GM23338 (cell line): ENCODE data around the gene OTOG. TPM values are rescaled to one million over a fixed set of nuclear protein-coding genes. Genes with fewer than 3 reads are reported as not detected.

Source experiments
- ATAC-seq: fragments of 200-7000 bp; cut with Tn5 transposase; 3 replicates; pipeline ENCODE4 v1.9.1; 2020
- DNase-seq: peaks from one replicate; pipeline ENCODE4 v3.0.0-alpha.2; 2015; ENCODE audit warnings: low spot score
- H2AFZ ChIP-seq: fragments of 200-600 bp; sonication (generic); 2 replicates; pipeline ENCODE4 v1.8.0; 2016; ENCODE audit warnings: antibody characterized with exemption, mild to moderate bottlenecking, moderate library complexity
- H3F3A ChIP-seq: fragments of 200-600 bp; sonication (generic); replicated peaks from 2 replicates; pipeline ENCODE4 v1.8.0; 2017; ENCODE audit warnings: antibody characterized with exemption, mixed run types, low read depth
- H3K27ac ChIP-seq: fragments of 200-600 bp; sonication (generic); 2 replicates; pipeline ENCODE4 v1.6.1; 2016; ENCODE audit warnings: low read depth
- H3K27me3 ChIP-seq: fragments of 200-600 bp; sonication (generic); 2 replicates; pipeline ENCODE4 v1.8.0; 2016; ENCODE audit warnings: mild to moderate bottlenecking, mixed run types, moderate library complexity; ENCODE audit not compliant: insufficient read depth
- H3K36me3 ChIP-seq: fragments of 200-600 bp; sonication (generic); 2 replicates; pipeline ENCODE4 v1.8.0; 2016; ENCODE audit warnings: mild to moderate bottlenecking; ENCODE audit not compliant: insufficient read depth
- H3K4me1 ChIP-seq: fragments of 200-600 bp; sonication (generic); 2 replicates; pipeline ENCODE4 v1.8.0; 2016; ENCODE audit warnings: mild to moderate bottlenecking, moderate library complexity; ENCODE audit not compliant: insufficient read depth
- H3K4me2 ChIP-seq: fragments of 200-600 bp; sonication (generic); 2 replicates; pipeline ENCODE4 v1.7.1; 2017; ENCODE audit warnings: mixed run types
- H3K4me3 ChIP-seq: fragments of 200-600 bp; sonication (generic); 2 replicates; pipeline ENCODE4 v1.6.1; 2016; ENCODE audit warnings: mixed run types
- H3K79me2 ChIP-seq: fragments of 200-600 bp; sonication (generic); replicated peaks from 2 replicates; pipeline ENCODE4 v1.8.0; 2017; ENCODE audit warnings: mild to moderate bottlenecking; ENCODE audit not compliant: insufficient read depth
- H3K9me2 ChIP-seq: fragments of 200-600 bp; sonication (generic); 2 replicates; pipeline ENCODE4 v1.8.0; 2017; ENCODE audit not compliant: insufficient read depth
- H4K20me1 ChIP-seq: fragments of 200-600 bp; sonication (generic); replicated peaks from 2 replicates; pipeline ENCODE4 v1.8.0; 2017; ENCODE audit warnings: mild to moderate bottlenecking; ENCODE audit not compliant: insufficient read depth
- H3K27ac Mint-ChIP-seq: 2 replicates; pipeline ENCODE4 v1.8.0; 2020; ENCODE audit warnings: inconsistent platforms, mild to moderate bottlenecking, moderate library complexity, mixed read lengths
- H3K27me3 Mint-ChIP-seq: 3 replicates; pipeline ENCODE4 v1.8.0; 2022; ENCODE audit warnings: low read depth, mild to moderate bottlenecking, moderate library complexity, mixed read lengths, inconsistent platforms; ENCODE audit not compliant: insufficient read depth, poor library complexity
- H3K36me3 Mint-ChIP-seq: 3 replicates; pipeline ENCODE4 v1.8.0; 2021; ENCODE audit warnings: low read depth, mild to moderate bottlenecking, inconsistent platforms, moderate library complexity, mixed read lengths
- H3K4me1 Mint-ChIP-seq: 3 replicates; pipeline ENCODE4 v1.8.0; 2020; ENCODE audit warnings: mild to moderate bottlenecking, inconsistent platforms, mixed read lengths
- H3K4me3 Mint-ChIP-seq: 3 replicates; pipeline ENCODE4 v1.8.0; 2021; ENCODE audit warnings: moderate library complexity, mild to moderate bottlenecking, inconsistent platforms, mixed read lengths
- H3K9me3 Mint-ChIP-seq: 3 replicates; pipeline ENCODE4 v1.8.0; 2020; ENCODE audit warnings: moderate library complexity, mild to moderate bottlenecking, inconsistent platforms, mixed read lengths
- CREB1 ChIP-seq: fragments of 250-450 bp; sonication (Bioruptor Pico); IDR thresholded peaks from 2 replicates; pipeline ENCODE4 v1.5.0; 2020; ENCODE audit warnings: low read depth, mild to moderate bottlenecking, moderate library complexity
- CTCF ChIP-seq, 2 experiments: fragments of 200-600 bp in 1 of 2; sonication (generic) in 1 of 2; conservative IDR thresholded peaks; 2 replicates each; pipeline versions ENCODE4 v1.5.1 to v1.6.1; 2016 to 2017; ENCODE audit warnings: antibody characterized with exemption in 2 of 2, low read depth in 2 of 2, mild to moderate bottlenecking in 2 of 2, moderate library complexity in 1 of 2
- ETS1 ChIP-seq: IDR thresholded peaks from 2 replicates; pipeline ENCODE4 v1.6.1; 2016; ENCODE audit warnings: antibody characterized with exemption
- EZH2 ChIP-seq: fragments of 200-600 bp; sonication (generic); IDR thresholded peaks from one replicate; pipeline ENCODE4 v1.8.0; 2017; ENCODE audit warnings: antibody characterized with exemption, mild to moderate bottlenecking, low read depth; ENCODE audit not compliant: unreplicated experiment
- EZH2phosphoT487 ChIP-seq: fragments of 200-600 bp; sonication (generic); IDR thresholded peaks from one replicate; pipeline ENCODE4 v1.8.1; 2018; ENCODE audit warnings: antibody characterized with exemption; ENCODE audit not compliant: unreplicated experiment
- JUNB ChIP-seq: IDR thresholded peaks from one replicate; pipeline ENCODE4 v1.6.1; 2016; ENCODE audit warnings: antibody characterized with exemption; ENCODE audit not compliant: unreplicated experiment
- NANOG ChIP-seq: IDR thresholded peaks from 2 replicates; pipeline ENCODE4 v1.6.1; 2016; ENCODE audit warnings: antibody characterized with exemption, borderline replicate concordance
- POLR2AphosphoS5 ChIP-seq: IDR thresholded peaks from 2 replicates; pipeline ENCODE4 v1.6.1; 2016; ENCODE audit warnings: antibody characterized with exemption, low read depth
- STAT1 ChIP-seq: IDR thresholded peaks from one replicate; pipeline ENCODE4 v1.6.1; 2016; ENCODE audit warnings: antibody characterized with exemption; ENCODE audit not compliant: unreplicated experiment
- ZNF114 ChIP-seq: fragments of 250-450 bp; sonication (Bioruptor Pico); IDR thresholded peaks from 2 replicates; pipeline ENCODE4 v1.5.0; 2020; ENCODE audit warnings: mild to moderate bottlenecking, moderate library complexity
- ZNF331 ChIP-seq: fragments of 250-450 bp; sonication (Bioruptor Pico); IDR thresholded peaks from 2 replicates; pipeline ENCODE4 v1.5.0; 2020; ENCODE audit warnings: low read depth, mild to moderate bottlenecking, moderate library complexity
- ZNF462 ChIP-seq: fragments of 250-450 bp; sonication (Bioruptor Pico); IDR thresholded peaks from 2 replicates; pipeline ENCODE4 v1.5.0; 2020; ENCODE audit warnings: mild to moderate bottlenecking, moderate library complexity
- polyA plus RNA-seq: library from polyadenylated mRNA; unstranded; fragments of >200 nt; fragmentation: Nextera tagmentation; extraction: Ambion mirVana; gene quantifications from 2 replicates; pipeline ENCODE4 v1.2.1, GENCODE V29; 2016
- total RNA-seq: library from RNA; depleted of rRNA; stranded (reverse); fragments of >200 nt; shearing (Covaris generic); gene quantifications from 2 replicates; pipeline ENCODE4 v1.2.3, GENCODE V29; 2014
- TF ChIP-seq, protein P1 (sequence below): IDR thresholded peaks from one replicate; pipeline ENCODE4 v1.6.1; 2018; ENCODE audit warnings: antibody characterized with exemption; ENCODE audit not compliant: unreplicated experiment

Gene OTOG
- total and polyA plus RNA-seq, 2 experiments from 2014 or later: 0.40 to 0.52 TPM

DNA sequence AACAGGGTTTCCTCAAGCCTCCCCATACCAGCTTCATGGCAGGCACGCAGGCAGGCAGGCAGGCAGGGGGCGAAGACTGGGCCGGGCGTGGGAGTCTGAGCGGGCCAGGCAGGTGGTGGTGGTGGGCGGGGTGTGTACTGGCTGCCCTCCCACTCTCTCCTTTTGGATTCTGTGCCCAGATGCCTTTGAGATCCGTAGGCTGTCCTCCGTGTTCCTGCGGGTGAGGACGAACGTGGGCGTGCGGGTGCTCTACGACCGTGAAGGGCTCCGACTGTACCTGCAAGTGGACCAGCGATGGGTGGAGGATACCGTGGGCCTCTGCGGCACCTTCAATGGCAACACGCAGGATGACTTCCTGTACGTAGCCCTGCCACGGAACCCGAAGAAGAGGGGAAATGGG lies 23.0 kb downstream of the OTOG start:
- TF ChIP-seq ZNF462 (CRISPR knock-in tag): no peak
- no peak for TF ChIP-seq CREB1
- TF ChIP-seq EZH2: no peak
- TF ChIP-seq STAT1: no peak
- TF ChIP-seq ETS1: no peak
- TF ChIP-seq ZNF114 (CRISPR knock-in tag): no peak
- TF ChIP-seq EZH2phosphoT487: no peak
- TF ChIP-seq ZNF331: no peak
- TF ChIP-seq NANOG: no peak
- TF ChIP-seq CTCF (conservative IDR thresholded peaks at IDR 0.05; ENCODE audit: low read depth in 2 of 2): no peak
- TF ChIP-seq POLR2AphosphoS5: no peak
- TF ChIP-seq, protein P1, sequence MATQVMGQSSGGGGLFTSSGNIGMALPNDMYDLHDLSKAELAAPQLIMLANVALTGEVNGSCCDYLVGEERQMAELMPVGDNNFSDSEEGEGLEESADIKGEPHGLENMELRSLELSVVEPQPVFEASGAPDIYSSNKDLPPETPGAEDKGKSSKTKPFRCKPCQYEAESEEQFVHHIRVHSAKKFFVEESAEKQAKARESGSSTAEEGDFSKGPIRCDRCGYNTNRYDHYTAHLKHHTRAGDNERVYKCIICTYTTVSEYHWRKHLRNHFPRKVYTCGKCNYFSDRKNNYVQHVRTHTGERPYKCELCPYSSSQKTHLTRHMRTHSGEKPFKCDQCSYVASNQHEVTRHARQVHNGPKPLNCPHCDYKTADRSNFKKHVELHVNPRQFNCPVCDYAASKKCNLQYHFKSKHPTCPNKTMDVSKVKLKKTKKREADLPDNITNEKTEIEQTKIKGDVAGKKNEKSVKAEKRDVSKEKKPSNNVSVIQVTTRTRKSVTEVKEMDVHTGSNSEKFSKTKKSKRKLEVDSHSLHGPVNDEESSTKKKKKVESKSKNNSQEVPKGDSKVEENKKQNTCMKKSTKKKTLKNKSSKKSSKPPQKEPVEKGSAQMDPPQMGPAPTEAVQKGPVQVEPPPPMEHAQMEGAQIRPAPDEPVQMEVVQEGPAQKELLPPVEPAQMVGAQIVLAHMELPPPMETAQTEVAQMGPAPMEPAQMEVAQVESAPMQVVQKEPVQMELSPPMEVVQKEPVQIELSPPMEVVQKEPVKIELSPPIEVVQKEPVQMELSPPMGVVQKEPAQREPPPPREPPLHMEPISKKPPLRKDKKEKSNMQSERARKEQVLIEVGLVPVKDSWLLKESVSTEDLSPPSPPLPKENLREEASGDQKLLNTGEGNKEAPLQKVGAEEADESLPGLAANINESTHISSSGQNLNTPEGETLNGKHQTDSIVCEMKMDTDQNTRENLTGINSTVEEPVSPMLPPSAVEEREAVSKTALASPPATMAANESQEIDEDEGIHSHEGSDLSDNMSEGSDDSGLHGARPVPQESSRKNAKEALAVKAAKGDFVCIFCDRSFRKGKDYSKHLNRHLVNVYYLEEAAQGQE: no peak
- no peak for TF ChIP-seq JUNB
- DNase-seq (no peak), ATAC-seq (peak; percentile 44; the same call in 2 of the 3 replicates)
- Histone ChIP-seq H3K4me2 (no peak overlapping the region), H3K27me3 (no peaks in the 10 kb centered on the region), H3K79me2 (no peaks in the 10 kb centered on the region), H2AFZ (no peak overlapping the region), H3F3A (no peaks in the 10 kb centered on the region), H3K9me2 (no peaks in the 10 kb centered on the region), H3K36me3 (no peaks in the 10 kb centered on the region), H4K20me1 (no peaks in the 10 kb centered on the region), H3K4me3 (no peak overlapping the region), H3K4me1 (no peaks in the 10 kb centered on the region), H3K27ac (no peak overlapping the region)
- peaks cover 3% of the 10 kb centered on the region for H3K4me1 Mint-ChIP-seq
- H3K27me3 Mint-ChIP-seq: peaks cover under 1% of the 10 kb centered on the region
- H3K36me3 Mint-ChIP-seq: no peaks in the 10 kb centered on the region
- H3K9me3 Mint-ChIP-seq: no peaks in the 10 kb centered on the region
- no peak overlapping the region for H3K27ac Mint-ChIP-seq
- no peak overlapping the region for H3K4me3 Mint-ChIP-seq
